ENCODE results near the gene LEPROT. TPM values are rescaled to one million over a fixed set of nuclear protein-coding genes. Genes with fewer than 3 reads are reported as not detected.

Gene LEPROT
- total and polyA plus RNA-seq, 8 donors = 114 to 132 (median 118) TPM

- ATAC-seq (no peak), DNase-seq (peak in 1 of 4 donors; percentile 43)
- Histone ChIP-seq H3K4me3 (peak overlapping the region; percentile 72 to 87), H3K4me1 (peaks cover 0 to 45% of the 10 kb centered on the region in 2 donors), H3K27me3 (no peaks in the 10 kb centered on the region), H3K27ac (peak overlapping the region; percentile 99), H3K9me3 (no peaks in the 10 kb centered on the region), H3K36me3 (peaks cover 0 to 12% of the 10 kb centered on the region in 2 donors)
- intact Hi-C loops (cut with DNase I) = no loop called here
- TF ChIP-seq CTCF (IDR thresholded peaks at IDR 0.05) = no peak
Observed at GRCh38 chr1:65421351-65422025, 1.0 kb downstream of the LEPROT start.

GRCh38 chr1:65422241-65423203 lies 2.1 kb downstream of the LEPROT start:
- DNase-seq (no peak), ATAC-seq (no peak)
- Histone ChIP-seq H3K4me3 (peak overlapping the region in 1 of 2 donors; percentile 72), H3K4me1 (peaks cover 0 to 45% of the 10 kb centered on the region in 2 donors), H3K27ac (peak overlapping the region in 1 of 2 donors; percentile 99), H3K9me3 (no peaks in the 10 kb centered on the region), H3K36me3 (peaks cover 0 to 22% of the 10 kb centered on the region in 2 donors), H3K27me3 (no peaks in the 10 kb centered on the region)
- intact Hi-C loops (cut with DNase I) = no loop called here
- TF ChIP-seq CTCF (IDR thresholded peaks at IDR 0.05) = no peak

GRCh38 chr1:65423884-65424572 lies 3.6 kb downstream of the LEPROT start:
- Histone ChIP-seq H3K27me3 (no peaks in the 10 kb centered on the region), H3K36me3 (peaks cover 0 to 37% of the 10 kb centered on the region in 2 donors), H3K9me3 (no peaks in the 10 kb centered on the region), H3K4me3 (no peak overlapping the region), H3K27ac (peak overlapping the region in 1 of 2 donors; percentile 57), H3K4me1 (peaks cover 0 to 53% of the 10 kb centered on the region in 2 donors)
- intact Hi-C loops (cut with DNase I) = no loop called here
- TF ChIP-seq CTCF (IDR thresholded peaks at IDR 0.05) = no peak
- DNase-seq (no peak), ATAC-seq (no peak)

- no peak for DNase-seq
- H3K27ac ChIP-seq = peak overlapping the region in 1 of 2 donors; percentile 57
- TF ChIP-seq CTCF (IDR thresholded peaks at IDR 0.05) = no peak
- H3K36me3 ChIP-seq = peaks cover 0 to 42% of the 10 kb centered on the region in 2 donors
- no peak overlapping the region for H3K4me3 ChIP-seq
- H3K9me3 ChIP-seq = no peaks in the 10 kb centered on the region
- H3K27me3 ChIP-seq = no peaks in the 10 kb centered on the region
- no peak for ATAC-seq
- peaks cover 0 to 55% of the 10 kb centered on the region in 2 donors for H3K4me1 ChIP-seq
- intact Hi-C loops (cut with DNase I) = no loop called here
Observed at GRCh38 chr1:65424573-65424889, 4.1 kb downstream of the LEPROT start.
